Mucosa of stomach (tissue), 1 donor: ENCODE results near the gene UGT1A8.
"Not testable (repeated sequence)": the region's sequence is repeated elsewhere in the genome, so short reads cannot be mapped to it uniquely, and the experiment has no call there.

ENCODE experiments used
- H3K27me3 ChIP-seq: one replicate; pipeline ENCODE4 v1.7.0; 2013; ENCODE audit warnings: mild to moderate bottlenecking, low read length; ENCODE audit not compliant: control insufficient read depth, insufficient read depth
- H3K36me3 ChIP-seq: one replicate; pipeline ENCODE4 v1.7.0; 2013; ENCODE audit warnings: low read length; ENCODE audit not compliant: control insufficient read depth, insufficient read depth
- H3K4me1 ChIP-seq: one replicate; pipeline ENCODE4 v1.7.0; 2013; ENCODE audit warnings: mild to moderate bottlenecking, low read length; ENCODE audit not compliant: control insufficient read depth, insufficient read depth
- H3K4me3 ChIP-seq: one replicate; pipeline ENCODE4 v1.7.0; 2013; ENCODE audit warnings: low read length
- H3K9ac ChIP-seq: one replicate; pipeline ENCODE4 v1.7.0; 2013; ENCODE audit warnings: mild to moderate bottlenecking, low read length, moderate library complexity
- H3K9me3 ChIP-seq: one replicate; pipeline ENCODE4 v1.7.0; 2013; ENCODE audit warnings: mild to moderate bottlenecking, low read length, moderate library complexity; ENCODE audit not compliant: control insufficient read depth
- donor health status: Pancreatic carcinoma.

The UGT1A8 gene

GRCh38 chr2:233745838-233746237 lies 128.4 kb downstream of the UGT1A8 start:
- H3K4me3 ChIP-seq, H3K9me3 ChIP-seq, H3K4me1 ChIP-seq, H3K27me3 ChIP-seq, H3K9ac ChIP-seq, H3K36me3 ChIP-seq: not testable (repeated sequence)

GRCh38 chr2:233746475-233747282 lies 129.2 kb downstream of the UGT1A8 start:
- Histone ChIP-seq H3K4me1 (no peaks in the 10 kb centered on the region), H3K4me3 (no peak overlapping the region), H3K9ac (no peak overlapping the region), H3K27me3 (no peaks in the 10 kb centered on the region), H3K9me3 (peaks cover 6% of the 10 kb centered on the region), H3K36me3 (no peaks in the 10 kb centered on the region)

GRCh38 chr2:233747283-233747544 lies 129.8 kb downstream of the UGT1A8 start:
- Histone ChIP-seq H3K9ac (no peak overlapping the region), H3K9me3 (peaks cover 6% of the 10 kb centered on the region), H3K36me3 (no peaks in the 10 kb centered on the region), H3K4me3 (no peak overlapping the region), H3K27me3 (no peaks in the 10 kb centered on the region), H3K4me1 (no peaks in the 10 kb centered on the region)

GRCh38 chr2:233750689-233751088 lies 133.3 kb downstream of the UGT1A8 start:
- H3K9ac ChIP-seq, H3K4me1 ChIP-seq, H3K27me3 ChIP-seq, H3K36me3 ChIP-seq, H3K9me3 ChIP-seq, H3K4me3 ChIP-seq: not testable (repeated sequence)

GRCh38 chr2:233751212-233752009 lies 134.0 kb downstream of the UGT1A8 start:
- H3K4me1 ChIP-seq, H3K4me3 ChIP-seq, H3K36me3 ChIP-seq, H3K9ac ChIP-seq, H3K9me3 ChIP-seq, H3K27me3 ChIP-seq: not testable (repeated sequence)

- Histone ChIP-seq H3K9me3 (peaks cover 6% of the 10 kb centered on the region), H3K27me3 (no peaks in the 10 kb centered on the region), H3K36me3 (no peaks in the 10 kb centered on the region), H3K4me1 (peaks cover 5% of the 10 kb centered on the region), H3K9ac (no peak overlapping the region), H3K4me3 (no peak overlapping the region)
These were observed 137.6 kb downstream of the UGT1A8 start for GRCh38 chr2:233754872-233755611.

- no peaks in the 10 kb centered on the region for H3K9me3 ChIP-seq
- H3K4me3 ChIP-seq = no peak overlapping the region
- H3K27me3 ChIP-seq = no peaks in the 10 kb centered on the region
- H3K4me1 ChIP-seq = peaks cover 19% of the 10 kb centered on the region
- no peaks in the 10 kb centered on the region for H3K36me3 ChIP-seq
- H3K9ac ChIP-seq = no peak overlapping the region
These were observed 139.1 kb downstream of the UGT1A8 start for GRCh38 chr2:233756429-233757081.

- no peaks in the 10 kb centered on the region for H3K27me3 ChIP-seq
- peaks cover 29% of the 10 kb centered on the region for H3K4me1 ChIP-seq
- H3K36me3 ChIP-seq = no peaks in the 10 kb centered on the region
- no peaks in the 10 kb centered on the region for H3K9me3 ChIP-seq
- no peak overlapping the region for H3K4me3 ChIP-seq
- H3K9ac ChIP-seq = no peak overlapping the region
These were observed 140.7 kb downstream of the UGT1A8 start for GRCh38 chr2:233758141-233758540.

GRCh38 chr2:233758849-233759248 lies 141.4 kb downstream of the UGT1A8 start:
- no peak overlapping the region for H3K4me3 ChIP-seq
- H3K36me3 ChIP-seq = no peaks in the 10 kb centered on the region
- peaks cover 35% of the 10 kb centered on the region for H3K4me1 ChIP-seq
- H3K9ac ChIP-seq = no peak overlapping the region
- no peaks in the 10 kb centered on the region for H3K27me3 ChIP-seq
- no peaks in the 10 kb centered on the region for H3K9me3 ChIP-seq

GRCh38 chr2:233760043-233760442 lies 142.6 kb downstream of the UGT1A8 start, which contains the start of gene UGT1A1:
TSS of gene UGT1A1 (plus strand) at chr2:233760270. CDS start at chr2:233760288, 18 bp downstream.
- peak within 1 kb of the TSS; percentile 17 for H3K9ac ChIP-seq
- H3K9me3 ChIP-seq = no peaks in the 10 kb centered on the region
- H3K4me1 ChIP-seq = peaks cover 42% of the 10 kb centered on the region
- H3K36me3 ChIP-seq = no peaks in the 10 kb centered on the region
- no peaks in the 10 kb centered on the region for H3K27me3 ChIP-seq
- no peak within 1 kb of the TSS for H3K4me3 ChIP-seq

GRCh38 chr2:233761040-233761769 lies 143.8 kb downstream of the UGT1A8 start:
- Histone ChIP-seq H3K9ac (no peak overlapping the region), H3K9me3 (no peaks in the 10 kb centered on the region), H3K36me3 (no peaks in the 10 kb centered on the region), H3K27me3 (no peaks in the 10 kb centered on the region), H3K4me1 (peaks cover 43% of the 10 kb centered on the region), H3K4me3 (no peak overlapping the region)
